ENCODE results near the gene SLC16A6. TPM values are rescaled to one million over a fixed set of nuclear protein-coding genes. Genes with fewer than 3 reads are reported as not detected.
"Not testable (repeated sequence)": the region's sequence is repeated elsewhere in the genome, so short reads cannot be mapped to it uniquely, and the experiment has no call there.

The SLC16A6 gene
- 0.15 and 0.28 TPM in 2 replicates for total RNA-seq (2014; rRNA removed; shearing (Covaris generic))

GRCh38 chr17:68290955-68291835 lies at the start of gene SLC16A6, which contains the start of gene ARSG:
SLC16A6 (minus strand) TSS chr17:68291127; CDS start chr17:68278320, 12,807 bp downstream.
ARSG (plus strand) TSS chr17:68291495; CDS start chr17:68307494, 15,999 bp downstream.
- no peaks in the 10 kb centered on the region for H3K36me3 ChIP-seq (replicated peaks; ENCODE audit: control insufficient read depth, insufficient read depth, low read length)
- peaks cover 26% of the 10 kb centered on the region for H3K27me3 ChIP-seq (ENCODE audit: control insufficient read depth, insufficient read depth, low read length)
- H3K4me3 ChIP-seq (ENCODE audit: insufficient read depth, low read depth, low read length) = peak within 1 kb of the TSS; percentile 73
- peak; percentile 95 for DNase-seq

GRCh38 chr17:68334393-68334792 lies 43.5 kb upstream of the SLC16A6 start:
- Histone ChIP-seq H3K4me3 (ENCODE audit: insufficient read depth, low read depth, low read length) (no peak overlapping the region), H3K27me3 (ENCODE audit: control insufficient read depth, insufficient read depth, low read length) (no peaks in the 10 kb centered on the region), H3K36me3 (replicated peaks; ENCODE audit: control insufficient read depth, insufficient read depth, low read length) (no peaks in the 10 kb centered on the region)
- no peak for DNase-seq

GRCh38 chr17:68331932-68332331 lies 41.0 kb upstream of the SLC16A6 start:
- H3K36me3 ChIP-seq (replicated peaks; ENCODE audit: control insufficient read depth, insufficient read depth, low read length); H3K27me3 ChIP-seq (ENCODE audit: control insufficient read depth, insufficient read depth, low read length); H3K4me3 ChIP-seq (ENCODE audit: insufficient read depth, low read depth, low read length); DNase-seq: not testable (repeated sequence)

GRCh38 chr17:68329331-68329730 lies 38.4 kb upstream of the SLC16A6 start:
- no peaks in the 10 kb centered on the region for H3K36me3 ChIP-seq (replicated peaks; ENCODE audit: control insufficient read depth, insufficient read depth, low read length)
- no peak overlapping the region for H3K4me3 ChIP-seq (ENCODE audit: insufficient read depth, low read depth, low read length)
- no peak for DNase-seq
- no peaks in the 10 kb centered on the region for H3K27me3 ChIP-seq (ENCODE audit: control insufficient read depth, insufficient read depth, low read length)

GRCh38 chr17:68328676-68329075 lies 37.7 kb upstream of the SLC16A6 start:
- Histone ChIP-seq H3K4me3 (ENCODE audit: insufficient read depth, low read depth, low read length) (no peak overlapping the region), H3K36me3 (replicated peaks; ENCODE audit: control insufficient read depth, insufficient read depth, low read length) (no peaks in the 10 kb centered on the region), H3K27me3 (ENCODE audit: control insufficient read depth, insufficient read depth, low read length) (no peaks in the 10 kb centered on the region)
- DNase-seq = no peak

GRCh38 chr17:68327823-68328557 lies 37.1 kb upstream of the SLC16A6 start:
- DNase-seq = no peak
- Histone ChIP-seq H3K36me3 (replicated peaks; ENCODE audit: control insufficient read depth, insufficient read depth, low read length) (no peaks in the 10 kb centered on the region), H3K4me3 (ENCODE audit: insufficient read depth, low read depth, low read length) (no peak overlapping the region), H3K27me3 (ENCODE audit: control insufficient read depth, insufficient read depth, low read length) (no peaks in the 10 kb centered on the region)

- no peak for DNase-seq
- Histone ChIP-seq H3K4me3 (ENCODE audit: insufficient read depth, low read depth, low read length) (no peak overlapping the region), H3K27me3 (ENCODE audit: control insufficient read depth, insufficient read depth, low read length) (no peaks in the 10 kb centered on the region), H3K36me3 (replicated peaks; ENCODE audit: control insufficient read depth, insufficient read depth, low read length) (no peaks in the 10 kb centered on the region)
These were observed 35.8 kb upstream of the SLC16A6 start for GRCh38 chr17:68326681-68327080.

GRCh38 chr17:68325961-68326360 lies 35.0 kb upstream of the SLC16A6 start:
- no peak for DNase-seq
- H3K27me3 ChIP-seq (ENCODE audit: control insufficient read depth, insufficient read depth, low read length) = no peaks in the 10 kb centered on the region
- no peak overlapping the region for H3K4me3 ChIP-seq (ENCODE audit: insufficient read depth, low read depth, low read length)
- no peaks in the 10 kb centered on the region for H3K36me3 ChIP-seq (replicated peaks; ENCODE audit: control insufficient read depth, insufficient read depth, low read length)

GRCh38 chr17:68324654-68325336 lies 33.9 kb upstream of the SLC16A6 start:
- DNase-seq = no peak
- H3K4me3 ChIP-seq (ENCODE audit: insufficient read depth, low read depth, low read length) = no peak overlapping the region
- no peaks in the 10 kb centered on the region for H3K27me3 ChIP-seq (ENCODE audit: control insufficient read depth, insufficient read depth, low read length)
- H3K36me3 ChIP-seq (replicated peaks; ENCODE audit: control insufficient read depth, insufficient read depth, low read length) = no peaks in the 10 kb centered on the region

GRCh38 chr17:68324114-68324513 lies 33.2 kb upstream of the SLC16A6 start:
- no peaks in the 10 kb centered on the region for H3K27me3 ChIP-seq (ENCODE audit: control insufficient read depth, insufficient read depth, low read length)
- H3K36me3 ChIP-seq (replicated peaks; ENCODE audit: control insufficient read depth, insufficient read depth, low read length) = no peaks in the 10 kb centered on the region
- DNase-seq = no peak
- H3K4me3 ChIP-seq (ENCODE audit: insufficient read depth, low read depth, low read length) = no peak overlapping the region

GRCh38 chr17:68322630-68323029 lies 31.7 kb upstream of the SLC16A6 start:
- no peak for DNase-seq
- H3K4me3 ChIP-seq (ENCODE audit: insufficient read depth, low read depth, low read length) = no peak overlapping the region
- H3K36me3 ChIP-seq (replicated peaks; ENCODE audit: control insufficient read depth, insufficient read depth, low read length) = no peaks in the 10 kb centered on the region
- H3K27me3 ChIP-seq (ENCODE audit: control insufficient read depth, insufficient read depth, low read length) = no peaks in the 10 kb centered on the region

GRCh38 chr17:68321556-68321954 lies 30.6 kb upstream of the SLC16A6 start:
- DNase-seq = no peak
- no peaks in the 10 kb centered on the region for H3K36me3 ChIP-seq (replicated peaks; ENCODE audit: control insufficient read depth, insufficient read depth, low read length)
- no peak overlapping the region for H3K4me3 ChIP-seq (ENCODE audit: insufficient read depth, low read depth, low read length)
- H3K27me3 ChIP-seq (ENCODE audit: control insufficient read depth, insufficient read depth, low read length) = no peaks in the 10 kb centered on the region

GRCh38 chr17:68320943-68321555 lies 30.1 kb upstream of the SLC16A6 start:
- DNase-seq = no peak
- Histone ChIP-seq H3K36me3 (replicated peaks; ENCODE audit: control insufficient read depth, insufficient read depth, low read length) (no peaks in the 10 kb centered on the region), H3K27me3 (ENCODE audit: control insufficient read depth, insufficient read depth, low read length) (no peaks in the 10 kb centered on the region), H3K4me3 (ENCODE audit: insufficient read depth, low read depth, low read length) (no peak overlapping the region)

- H3K4me3 ChIP-seq (ENCODE audit: insufficient read depth, low read depth, low read length) = no peak overlapping the region
- H3K27me3 ChIP-seq (ENCODE audit: control insufficient read depth, insufficient read depth, low read length) = no peaks in the 10 kb centered on the region
- H3K36me3 ChIP-seq (replicated peaks; ENCODE audit: control insufficient read depth, insufficient read depth, low read length) = no peaks in the 10 kb centered on the region
- DNase-seq = no peak
These were observed 29.5 kb upstream of the SLC16A6 start for GRCh38 chr17:68320311-68320865.
